IMR-90 (cell line): ENCODE data around the gene RUFY4. TPM values are rescaled to one million over a fixed set of nuclear protein-coding genes. Genes with fewer than 3 reads are reported as not detected.

Experiments used
- ATAC-seq: fragments of 200-7000 bp; cut with Tn5 transposase; 2 replicates; pipeline ENCODE4 v1.9.1; 2020; ENCODE audit warnings: low read depth, mild to moderate bottlenecking, moderate library complexity
- BruUV-seq: library from RNA; stranded (reverse); fragments of 400-500 nt; replicated peaks from 2 replicates; lab custom pipeline; 2021; lab: Mats Ljungman, UMichigan
- CTCF ChIA-PET: fragments of 300-600 bp; formaldehyde crosslinking; extraction: SDS; loops from one replicate; lab custom pipeline; 2021; ENCODE audit warnings: antibody characterized with exemption; lab: Yijun Ruan, JAX
- POLR2A ChIA-PET: fragments of 300-600 bp; sonication (Branson Sonifier 250); formaldehyde crosslinking; loops from one replicate; lab custom pipeline; 2022; ENCODE audit warnings: antibody characterized with exemption; ENCODE audit not compliant: unreplicated experiment; lab: Charles Lee
- DNase-seq: peaks from one replicate; pipeline ENCODE4 v3.0.0; 2013
- H2AFZ ChIP-seq: replicated peaks from 2 replicates; pipeline ENCODE3; 2013; ENCODE audit warnings: low read length, mild to moderate bottlenecking; ENCODE audit not compliant: poor library complexity
- H2AK5ac ChIP-seq: 2 replicates; pipeline ENCODE4 v1.6.1; 2013; ENCODE audit warnings: low read depth, low read length, inconsistent platforms
- H2AK9ac ChIP-seq: replicated peaks from 2 replicates; pipeline ENCODE3; 2013; ENCODE audit warnings: mild to moderate bottlenecking, low read depth, low read length, moderate library complexity; ENCODE audit not compliant: poor library complexity
- H2BK120ac ChIP-seq: 2 replicates; pipeline ENCODE4 v1.6.1; 2013; ENCODE audit warnings: low read depth, low read length, inconsistent platforms
- H2BK15ac ChIP-seq: 3 replicates; pipeline ENCODE4 v1.6.1; 2013; ENCODE audit warnings: low read depth, low read length, inconsistent platforms
- H2BK20ac ChIP-seq: 2 replicates; pipeline ENCODE4 v1.6.1; 2013; ENCODE audit warnings: low read depth, mild to moderate bottlenecking, inconsistent platforms, low read length, moderate library complexity
- H2BK5ac ChIP-seq: 2 replicates; pipeline ENCODE4 v1.6.1; 2013; ENCODE audit warnings: mild to moderate bottlenecking, low read depth, low read length, inconsistent platforms; ENCODE audit not compliant: poor library complexity, severe bottlenecking
- H3K14ac ChIP-seq: replicated peaks from 2 replicates; pipeline ENCODE4 v1.6.1; 2013; ENCODE audit warnings: low read depth, low read length, inconsistent platforms
- H3K18ac ChIP-seq: 2 replicates; pipeline ENCODE4 v1.6.1; 2013; ENCODE audit warnings: low read depth, low read length, control low read depth
- H3K23ac ChIP-seq: 2 replicates; pipeline ENCODE4 v1.6.1; 2013; ENCODE audit warnings: low read depth, low read length, inconsistent platforms
- H3K27ac ChIP-seq: 2 replicates; pipeline ENCODE4 v1.5.1; 2013; ENCODE audit warnings: mild to moderate bottlenecking, control low read depth, low read length; ENCODE audit not compliant: insufficient read depth
- H3K27me3 ChIP-seq: 2 replicates; pipeline ENCODE4 v1.6.1; 2013; ENCODE audit warnings: low read length; ENCODE audit not compliant: control insufficient read depth, insufficient read depth
- H3K36me3 ChIP-seq: 2 replicates; pipeline ENCODE4 v1.6.1; 2013; ENCODE audit warnings: low read length, mixed read lengths; ENCODE audit not compliant: control insufficient read depth, insufficient read depth
- H3K4ac ChIP-seq: 2 replicates; pipeline ENCODE4 v1.6.1; 2013; ENCODE audit warnings: low read depth, low read length, inconsistent platforms
- H3K4me1 ChIP-seq: 2 replicates; pipeline ENCODE4 v1.6.1; 2013; ENCODE audit warnings: low read length, mixed read lengths; ENCODE audit not compliant: control insufficient read depth, insufficient read depth
- H3K4me2 ChIP-seq: 2 replicates; pipeline ENCODE4 v1.6.1; 2013; ENCODE audit warnings: low read depth, mild to moderate bottlenecking, control low read depth, low read length, moderate library complexity
- H3K4me3 ChIP-seq: 2 replicates; pipeline ENCODE4 v1.5.1; 2013; ENCODE audit warnings: low read depth, mild to moderate bottlenecking, control low read depth, low read length, moderate library complexity; ENCODE audit not compliant: insufficient read depth
- H3K56ac ChIP-seq: 2 replicates; pipeline ENCODE4 v1.6.1; 2013; ENCODE audit warnings: low read length, inconsistent platforms; ENCODE audit not compliant: insufficient read depth; ENCODE audit errors: extremely low read depth
- H3K79me1 ChIP-seq, 2 experiments: 2 replicates each; pipeline ENCODE4 v1.6.1; 2013; ENCODE audit warnings: low read length in 2 of 2, inconsistent platforms in 1 of 2, low read depth in 1 of 2
- H3K9ac ChIP-seq: 2 replicates; pipeline ENCODE4 v1.6.1; 2013; ENCODE audit warnings: low read depth, low read length, control low read depth
- H3K9me1 ChIP-seq: 2 replicates; pipeline ENCODE4 v1.6.1; 2013; ENCODE audit warnings: low read length, inconsistent platforms; ENCODE audit not compliant: insufficient read depth
- H3K9me3 ChIP-seq: 2 replicates; pipeline ENCODE4 v1.6.1; 2013; ENCODE audit warnings: low read length; ENCODE audit not compliant: control insufficient read depth, insufficient read depth
- H4K20me1 ChIP-seq: 2 replicates; pipeline ENCODE4 v1.6.1; 2013; ENCODE audit warnings: low read length, inconsistent platforms; ENCODE audit not compliant: insufficient read depth
- H4K5ac ChIP-seq: 2 replicates; pipeline ENCODE4 v1.6.1; 2013; ENCODE audit warnings: mild to moderate bottlenecking, low read depth, low read length, control low read depth
- H4K8ac ChIP-seq, 2 experiments: 2 replicates each; pipeline ENCODE4 v1.6.1; 2013; ENCODE audit warnings: low read depth in 2 of 2, low read length in 2 of 2, control low read depth in 1 of 2, inconsistent platforms in 1 of 2
- H4K91ac ChIP-seq: 2 replicates; pipeline ENCODE4 v1.6.1; 2013; ENCODE audit warnings: low read depth, low read length, inconsistent platforms; ENCODE audit not compliant: insufficient read depth
- BHLHE40 ChIP-seq: fragments of 150-350 bp; IDR thresholded peaks from 2 replicates; pipeline ENCODE4 v1.6.1; 2016; ENCODE audit warnings: mild to moderate bottlenecking, low read depth, low read length
- CEBPB ChIP-seq: IDR thresholded peaks from 2 replicates; pipeline ENCODE4 v1.6.1; 2012; ENCODE audit warnings: low read depth, low read length, improper control_type of control experiment
- CHD1 ChIP-seq: IDR thresholded peaks from 2 replicates; pipeline ENCODE4 v1.6.1; 2012; ENCODE audit warnings: low read depth, low read length, improper control_type of control experiment
- FOS ChIP-seq: fragments of 150-350 bp; IDR thresholded peaks from 2 replicates; pipeline ENCODE4 v1.6.1; 2016; ENCODE audit warnings: low read depth, low read length
- MAFK ChIP-seq: IDR thresholded peaks from 2 replicates; pipeline ENCODE4 v1.6.1; 2012; ENCODE audit warnings: low read depth, low read length, improper control_type of control experiment
- MAZ ChIP-seq: IDR thresholded peaks from 2 replicates; pipeline ENCODE4 v1.6.1; 2012; ENCODE audit warnings: low read depth, mild to moderate bottlenecking, low read length, improper control_type of control experiment, moderate library complexity, borderline replicate concordance
- MXI1 ChIP-seq: IDR thresholded peaks from 2 replicates; pipeline ENCODE4 v1.6.1; 2012; ENCODE audit warnings: low read depth, mild to moderate bottlenecking, low read length, moderate library complexity, borderline replicate concordance
- NFE2L2 ChIP-seq: fragments of 150-350 bp; IDR thresholded peaks from 2 replicates; pipeline ENCODE4 v1.6.1; 2016; ENCODE audit warnings: low read depth, mild to moderate bottlenecking, low read length
- POLR2A ChIP-seq: IDR thresholded peaks from 2 replicates; pipeline ENCODE4 v1.6.1; 2012; ENCODE audit warnings: mild to moderate bottlenecking, low read depth, low read length
- RAD21 ChIP-seq: IDR thresholded peaks from 2 replicates; pipeline ENCODE4 v1.6.1; 2012; ENCODE audit warnings: low read length, improper control_type of control experiment
- RCOR1 ChIP-seq: IDR thresholded peaks from 2 replicates; pipeline ENCODE4 v1.6.1; 2012; ENCODE audit warnings: mild to moderate bottlenecking, low read length, improper control_type of control experiment; ENCODE audit not compliant: insufficient replicate concordance
- RFX5 ChIP-seq: IDR thresholded peaks from 2 replicates; pipeline ENCODE4 v1.8.0; 2012; ENCODE audit warnings: low read depth, mild to moderate bottlenecking, low read length, moderate library complexity
- SMC3 ChIP-seq: fragments of 150-350 bp; IDR thresholded peaks from 2 replicates; pipeline ENCODE4 v1.6.1; 2016; ENCODE audit warnings: low read depth, mild to moderate bottlenecking, antibody characterized with exemption, low read length, moderate library complexity
- WGBS, 2 experiments: methylation state at CpG; one replicate each; pipeline versions ENCODE4 v1.1.5 to v1.1.7; 2013; ENCODE audit warnings: missing lambda C conversion rate in 2 of 2; ENCODE audit not compliant: insufficient read length in 1 of 2; ENCODE audit errors: extremely low coverage in 2 of 2; 5-methylcytosine and 5-hydroxymethylcytosine counted together
- dilution Hi-C: fragments of 300-500 bp; cut with HindIII; formaldehyde crosslinking; loops from one replicate; pipeline ENCODE4 v1.14.3; 2018; ENCODE audit warnings: low sequenced_read_pairs; ENCODE audit not compliant: unreplicated experiment
- in situ Hi-C: fragments of 300-500 bp; cut with MboI; formaldehyde crosslinking; loops from 3 replicates; pipeline ENCODE4 v1.14.3; 2019; ENCODE audit warnings: low sequenced_read_pairs, inconsistent platforms, mixed read lengths
- intact Hi-C: fragments of 100-400 bp; cut with micrococcal nuclease; formaldehyde crosslinking; loops from 2 replicates; pipeline ENCODE4 v1.10.0; 2022
- polyA plus RNA-seq, 3 experiments: library from polyadenylated mRNA; depleted of rRNA; stranded (reverse); fragments of >200 nt; gene quantifications; 2 replicates each; pipeline ENCODE4 v1.2.3, GENCODE V29; 2012; ENCODE audit warnings: low replicate concordance in 1 of 3
- total RNA-seq: library from RNA; depleted of rRNA; stranded (reverse); fragments of >200 nt; gene quantifications from 2 replicates; pipeline ENCODE4 v1.2.3, GENCODE V29; 2012
- TF ChIP-seq, protein P1 (sequence below): conservative IDR thresholded peaks from 2 replicates; pipeline ENCODE4 v1.5.1; 2012; ENCODE audit warnings: mild to moderate bottlenecking, low read depth, low read length, improper control_type of control experiment
- TF ChIP-seq, protein P2 (sequence below): fragments of 150-350 bp; IDR thresholded peaks from 2 replicates; pipeline ENCODE4 v1.6.1; 2016; ENCODE audit warnings: low read depth, mild to moderate bottlenecking, low read length, moderate library complexity, borderline replicate concordance
- TF ChIP-seq, protein P3 (sequence below): fragments of 150-350 bp; IDR thresholded peaks from 2 replicates; pipeline ENCODE4 v1.6.1; 2017; ENCODE audit warnings: mild to moderate bottlenecking, antibody characterized with exemption, low read length, low read depth

RUFY4 gene
- total and polyA plus RNA-seq, 2 of the 4 experiments (the other 2 are of a cell fraction): not detected

DNA sequence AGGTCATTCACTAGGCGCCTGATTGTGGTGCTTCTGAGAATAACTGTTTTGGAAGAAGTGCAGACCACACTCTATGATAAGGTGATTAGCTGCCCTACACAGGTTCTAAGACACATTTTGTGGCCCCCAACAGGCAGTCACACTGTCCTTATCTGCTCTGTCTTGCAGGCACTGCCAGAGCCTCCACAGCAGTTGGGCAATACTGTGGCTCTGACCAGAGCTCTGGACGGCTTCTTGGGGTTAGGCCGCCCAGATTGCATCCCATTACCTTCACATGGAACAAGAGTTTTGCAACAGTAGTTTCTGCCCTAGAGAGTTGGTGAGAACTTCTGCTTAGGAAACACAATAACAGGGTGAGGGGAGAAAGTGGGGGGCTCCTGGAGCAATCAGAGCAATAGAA lies 22.7 kb downstream of the RUFY4 start:
- H3K9ac ChIP-seq: no peak overlapping the region
- H3K4me2 ChIP-seq: no peak overlapping the region
- H3K18ac ChIP-seq: no peak overlapping the region
- no peak overlapping the region for H2BK20ac ChIP-seq
- TF ChIP-seq, protein P1, sequence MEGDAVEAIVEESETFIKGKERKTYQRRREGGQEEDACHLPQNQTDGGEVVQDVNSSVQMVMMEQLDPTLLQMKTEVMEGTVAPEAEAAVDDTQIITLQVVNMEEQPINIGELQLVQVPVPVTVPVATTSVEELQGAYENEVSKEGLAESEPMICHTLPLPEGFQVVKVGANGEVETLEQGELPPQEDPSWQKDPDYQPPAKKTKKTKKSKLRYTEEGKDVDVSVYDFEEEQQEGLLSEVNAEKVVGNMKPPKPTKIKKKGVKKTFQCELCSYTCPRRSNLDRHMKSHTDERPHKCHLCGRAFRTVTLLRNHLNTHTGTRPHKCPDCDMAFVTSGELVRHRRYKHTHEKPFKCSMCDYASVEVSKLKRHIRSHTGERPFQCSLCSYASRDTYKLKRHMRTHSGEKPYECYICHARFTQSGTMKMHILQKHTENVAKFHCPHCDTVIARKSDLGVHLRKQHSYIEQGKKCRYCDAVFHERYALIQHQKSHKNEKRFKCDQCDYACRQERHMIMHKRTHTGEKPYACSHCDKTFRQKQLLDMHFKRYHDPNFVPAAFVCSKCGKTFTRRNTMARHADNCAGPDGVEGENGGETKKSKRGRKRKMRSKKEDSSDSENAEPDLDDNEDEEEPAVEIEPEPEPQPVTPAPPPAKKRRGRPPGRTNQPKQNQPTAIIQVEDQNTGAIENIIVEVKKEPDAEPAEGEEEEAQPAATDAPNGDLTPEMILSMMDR: no peak
- no peak for TF ChIP-seq RCOR1
- TF ChIP-seq NFE2L2: no peak
- no peak for TF ChIP-seq MXI1
- TF ChIP-seq MAFK: no peak
- no peak for TF ChIP-seq MAZ
- TF ChIP-seq SMC3: no peak
- TF ChIP-seq BHLHE40: no peak
- no peak for TF ChIP-seq RAD21
- TF ChIP-seq CHD1: no peak
- no peak for TF ChIP-seq CEBPB
- TF ChIP-seq, protein P2, sequence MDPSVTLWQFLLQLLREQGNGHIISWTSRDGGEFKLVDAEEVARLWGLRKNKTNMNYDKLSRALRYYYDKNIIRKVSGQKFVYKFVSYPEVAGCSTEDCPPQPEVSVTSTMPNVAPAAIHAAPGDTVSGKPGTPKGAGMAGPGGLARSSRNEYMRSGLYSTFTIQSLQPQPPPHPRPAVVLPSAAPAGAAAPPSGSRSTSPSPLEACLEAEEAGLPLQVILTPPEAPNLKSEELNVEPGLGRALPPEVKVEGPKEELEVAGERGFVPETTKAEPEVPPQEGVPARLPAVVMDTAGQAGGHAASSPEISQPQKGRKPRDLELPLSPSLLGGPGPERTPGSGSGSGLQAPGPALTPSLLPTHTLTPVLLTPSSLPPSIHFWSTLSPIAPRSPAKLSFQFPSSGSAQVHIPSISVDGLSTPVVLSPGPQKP: no peak
- no peak for TF ChIP-seq RFX5
- no peak for TF ChIP-seq POLR2A
- TF ChIP-seq FOS: no peak
- TF ChIP-seq, protein P3, sequence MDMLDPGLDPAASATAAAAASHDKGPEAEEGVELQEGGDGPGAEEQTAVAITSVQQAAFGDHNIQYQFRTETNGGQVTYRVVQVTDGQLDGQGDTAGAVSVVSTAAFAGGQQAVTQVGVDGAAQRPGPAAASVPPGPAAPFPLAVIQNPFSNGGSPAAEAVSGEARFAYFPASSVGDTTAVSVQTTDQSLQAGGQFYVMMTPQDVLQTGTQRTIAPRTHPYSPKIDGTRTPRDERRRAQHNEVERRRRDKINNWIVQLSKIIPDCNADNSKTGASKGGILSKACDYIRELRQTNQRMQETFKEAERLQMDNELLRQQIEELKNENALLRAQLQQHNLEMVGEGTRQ: no peak
- peaks cover 51% of the 10 kb centered on the region for H3K27me3 ChIP-seq
- no peak overlapping the region for H3K14ac ChIP-seq
- H3K4me3 ChIP-seq: no peak overlapping the region
- DNase-seq (no peak), ATAC-seq (no peak)
- H3K36me3 ChIP-seq: no peaks in the 10 kb centered on the region
- no peak overlapping the region for H3K27ac ChIP-seq
- no peak overlapping the region for H2AK9ac ChIP-seq
- no peak overlapping the region for H4K8ac ChIP-seq
- H3K9me3 ChIP-seq: peaks cover 2% of the 10 kb centered on the region
- no peaks in the 10 kb centered on the region for H4K20me1 ChIP-seq
- no peak overlapping the region for H3K4ac ChIP-seq
- in situ Hi-C loops (no loop called here), intact Hi-C loops (no loop called here), dilution Hi-C loops (no loop called here)
- no TSS peak for BruUV-seq
- 80% methylated on average over 1 of the region's 3 CpGs; no CpG with 5 or more reads in 1 of the 2 experiments for WGBS, 2 experiments
- H3K56ac ChIP-seq: no peak overlapping the region
- H2BK5ac ChIP-seq: no peak overlapping the region
- H2BK120ac ChIP-seq: no peak overlapping the region
- no peak overlapping the region for H2BK15ac ChIP-seq
- H2AK5ac ChIP-seq: no peak overlapping the region
- no peaks in the 10 kb centered on the region for H3K9me1 ChIP-seq
- H3K79me1 ChIP-seq: no peaks in the 10 kb centered on the region
- no peak overlapping the region for H2AFZ ChIP-seq
- no peak overlapping the region for H4K91ac ChIP-seq
- H3K23ac ChIP-seq: no peak overlapping the region
- no peak overlapping the region for H4K5ac ChIP-seq
- POLR2A ChIA-PET: no interaction called here
- CTCF ChIA-PET: no interaction called here
- H3K4me1 ChIP-seq: no peaks in the 10 kb centered on the region
